ENCODE data around the gene RUNX1.

The RUNX1 gene

DNA sequence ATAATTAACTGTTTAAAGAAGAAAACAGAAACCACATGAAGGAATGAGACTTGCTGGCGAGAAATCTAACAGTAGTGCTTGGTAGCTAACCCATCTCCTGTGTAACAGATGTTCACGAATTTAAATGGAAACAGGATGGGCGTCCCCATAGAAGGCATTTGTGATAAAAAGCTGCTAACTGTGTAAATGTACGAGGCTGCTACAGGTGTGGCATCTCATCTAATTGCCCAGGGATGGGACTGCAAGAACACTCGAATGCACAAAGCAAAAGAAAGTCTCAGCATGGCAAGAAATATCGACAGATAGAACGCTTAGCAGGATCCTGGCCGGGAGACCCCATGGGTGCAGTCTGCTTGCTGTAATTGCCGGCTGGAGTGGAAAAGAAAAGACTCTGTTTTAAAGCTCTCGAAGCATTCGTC lies 112.7 kb downstream of the RUNX1 start:
- H3K27ac ChIP-seq = no peak overlapping the region
- TF ChIP-seq ZFX (IDR thresholded peaks at IDR 0.05) (no peak), CTCF (conservative IDR thresholded peaks at IDR 0.05) (no peak)

GRCh38 chr21:34935898-34936297 lies 113.2 kb downstream of the RUNX1 start:
- TF ChIP-seq CTCF (conservative IDR thresholded peaks at IDR 0.05) (no peak), ZFX (IDR thresholded peaks at IDR 0.05) (no peak)
- H3K27ac ChIP-seq = no peak overlapping the region

DNA sequence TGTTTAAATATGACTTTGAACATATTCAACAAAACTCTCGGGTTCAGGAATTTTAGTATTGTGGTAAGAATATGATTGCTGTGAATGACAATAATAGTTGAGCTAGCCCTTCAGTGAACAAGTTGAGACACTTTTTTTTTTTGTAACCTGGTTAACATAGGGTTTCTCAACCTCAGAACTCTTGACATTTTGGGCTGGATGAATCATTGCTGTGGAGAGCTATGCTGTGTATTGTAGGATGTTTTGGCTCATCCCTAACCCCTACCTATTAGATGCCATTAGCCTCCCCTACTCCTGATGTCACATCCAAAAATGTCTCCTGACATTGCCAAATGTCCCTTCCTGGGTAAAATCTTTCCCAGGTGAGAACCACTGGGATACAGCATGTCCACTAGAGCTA lies 113.7 kb downstream of the RUNX1 start:
- H3K27ac ChIP-seq = no peak overlapping the region

DNA sequence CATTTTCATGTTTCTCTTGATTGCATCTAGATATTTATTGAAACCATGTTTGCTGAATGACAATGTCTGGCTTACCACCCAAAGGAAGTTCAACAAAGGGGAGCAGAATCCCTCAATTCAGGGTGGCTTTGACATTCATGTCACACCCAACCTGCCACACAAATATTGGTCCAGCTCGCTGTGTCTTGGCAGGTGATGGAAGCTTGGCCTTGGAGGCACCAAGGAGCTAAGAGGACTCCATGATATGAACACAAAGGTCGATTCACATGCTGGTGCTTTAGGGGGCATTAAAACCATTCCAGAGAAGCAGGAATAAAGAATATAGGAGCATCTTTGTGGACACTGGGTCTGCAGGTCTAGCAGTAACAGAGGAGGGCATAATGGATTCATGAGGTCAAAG lies 114.8 kb downstream of the RUNX1 start:
- no peak overlapping the region for H3K27ac ChIP-seq
- TF ChIP-seq CTCF (conservative IDR thresholded peaks at IDR 0.05) (no peak), ZFX (IDR thresholded peaks at IDR 0.05) (no peak)

More for the DNA sequence above, 113.7 kb downstream of the RUNX1 start:
- TF ChIP-seq CTCF (conservative IDR thresholded peaks at IDR 0.05) (no peak), ZFX (IDR thresholded peaks at IDR 0.05) (no peak)

- no peak overlapping the region for H3K27ac ChIP-seq
- TF ChIP-seq CTCF (conservative IDR thresholded peaks at IDR 0.05) = no peak
- TF ChIP-seq ZFX (IDR thresholded peaks at IDR 0.05) = no peak
Measured at GRCh38 chr21:34933609-34934335, 115.3 kb downstream of the RUNX1 start.

- no peak for TF ChIP-seq ZFX (IDR thresholded peaks at IDR 0.05)
- TF ChIP-seq CTCF (conservative IDR thresholded peaks at IDR 0.05) = no peak
- no peak overlapping the region for H3K27ac ChIP-seq
Measured at GRCh38 chr21:34932233-34932632, 116.9 kb downstream of the RUNX1 start.

DNA sequence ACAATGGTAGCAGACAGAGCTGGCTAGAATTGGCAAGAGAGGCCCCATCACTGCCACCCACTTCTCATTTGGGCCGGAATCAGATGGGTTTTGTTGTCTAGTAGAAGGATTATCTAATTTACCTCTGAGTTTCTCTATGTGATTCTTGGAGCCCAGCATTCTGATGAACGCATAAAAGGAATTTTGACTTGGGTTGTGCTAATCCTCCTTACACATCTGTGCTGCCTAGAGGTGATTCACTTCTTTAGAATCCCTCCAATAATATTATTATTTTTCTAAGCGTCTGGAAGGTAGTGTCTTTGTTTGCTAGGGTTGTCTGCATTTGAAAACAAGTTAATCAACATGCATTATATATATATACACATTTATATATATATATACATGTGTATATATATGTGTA lies 118.1 kb downstream of the RUNX1 start:
- no peak for TF ChIP-seq CTCF (conservative IDR thresholded peaks at IDR 0.05)
- no peak for TF ChIP-seq ZFX (IDR thresholded peaks at IDR 0.05)
- H3K27ac ChIP-seq = no peak overlapping the region

Measured in C4-2B (cell line).